HG02642 (cell line): ENCODE data around the gene ACTBL2.
"Not testable (repeated sequence)": the region's sequence is repeated elsewhere in the genome, so short reads cannot be mapped to it uniquely, and the experiment has no call there.

ENCODE experiments used
- ATAC-seq: cut with Tn5 transposase; IDR thresholded peaks from one replicate; pipeline ENCODE4 v1.9.1; 2021; ENCODE audit warnings: mild to moderate bottlenecking; ENCODE audit not compliant: unreplicated experiment, poor library complexity

The ACTBL2 gene

GRCh38 chr5:57495285-57496086 is 12.9 kb upstream of the ACTBL2 start:
- peak; percentile 30 for ATAC-seq

- ATAC-seq = peak; percentile 58
Observed at GRCh38 chr5:57494104-57495098, 11.8 kb upstream of the ACTBL2 start.

DNA sequence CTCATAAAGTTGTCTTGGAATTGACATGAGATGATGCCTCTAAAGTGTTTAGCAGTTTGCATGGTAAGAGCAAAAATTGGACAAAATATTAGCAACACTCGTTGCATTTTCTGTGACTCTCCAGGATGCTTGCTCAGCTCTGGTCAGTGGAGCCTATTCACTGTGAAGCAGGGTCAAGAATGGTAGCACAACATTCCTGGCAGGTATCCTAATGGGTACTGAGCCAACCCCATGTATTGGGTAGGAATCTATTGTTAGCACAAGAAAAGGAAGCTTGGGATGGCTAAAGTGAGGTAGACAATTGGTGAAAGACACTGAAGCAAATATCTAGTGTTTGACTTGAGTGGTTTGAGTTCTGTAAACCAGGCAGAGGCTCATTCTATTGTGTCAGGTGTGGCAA is 10.4 kb upstream of the ACTBL2 start:
- no peak for ATAC-seq

DNA sequence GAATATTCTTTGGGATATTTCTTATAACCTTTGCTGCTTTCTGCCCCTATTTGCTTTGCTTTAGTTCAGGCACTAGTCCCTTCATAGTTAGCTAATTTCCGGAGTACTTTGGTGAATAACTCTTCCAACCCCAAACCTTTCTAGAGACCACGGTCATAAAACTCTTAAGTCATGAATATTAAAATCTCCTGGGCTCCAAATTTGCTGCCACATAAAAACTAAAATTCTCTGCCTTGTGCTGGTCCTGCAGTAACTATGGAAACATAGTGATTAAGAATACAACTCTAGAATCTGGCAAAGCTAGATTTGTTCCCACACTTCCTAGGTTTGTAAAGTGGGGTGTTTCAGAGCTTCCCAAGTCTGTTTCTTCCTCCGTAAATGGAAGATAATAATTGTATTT is 10.0 kb upstream of the ACTBL2 start:
- ATAC-seq = no peak

DNA sequence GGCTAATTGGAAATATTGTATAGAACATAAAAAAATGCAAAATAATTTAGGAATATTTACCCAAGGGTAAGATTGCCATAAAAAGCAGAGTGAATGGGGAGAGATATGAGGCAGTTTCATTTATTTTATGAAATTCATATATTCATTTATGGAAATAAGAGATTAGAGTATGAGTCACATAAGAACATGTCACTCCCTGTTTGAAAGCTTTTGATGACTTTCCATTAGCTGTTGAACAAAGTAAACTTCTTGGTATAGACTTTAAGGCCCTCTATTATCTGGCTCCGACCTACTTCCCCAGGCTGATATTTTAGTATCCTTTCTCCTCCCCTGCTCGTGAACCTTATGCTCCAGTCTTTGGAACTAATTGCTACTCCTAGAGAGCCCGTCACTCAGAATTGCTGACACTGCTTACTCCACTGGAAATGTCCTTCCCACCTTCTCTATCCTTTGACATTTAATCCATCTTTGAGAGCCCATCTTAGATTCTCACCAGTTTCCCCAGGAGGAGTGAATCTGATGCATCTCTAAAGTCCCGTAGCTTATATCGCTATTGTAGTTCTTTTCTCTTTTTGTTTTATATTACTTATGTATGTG is 8.9 kb upstream of the ACTBL2 start:
- no peak for ATAC-seq

DNA sequence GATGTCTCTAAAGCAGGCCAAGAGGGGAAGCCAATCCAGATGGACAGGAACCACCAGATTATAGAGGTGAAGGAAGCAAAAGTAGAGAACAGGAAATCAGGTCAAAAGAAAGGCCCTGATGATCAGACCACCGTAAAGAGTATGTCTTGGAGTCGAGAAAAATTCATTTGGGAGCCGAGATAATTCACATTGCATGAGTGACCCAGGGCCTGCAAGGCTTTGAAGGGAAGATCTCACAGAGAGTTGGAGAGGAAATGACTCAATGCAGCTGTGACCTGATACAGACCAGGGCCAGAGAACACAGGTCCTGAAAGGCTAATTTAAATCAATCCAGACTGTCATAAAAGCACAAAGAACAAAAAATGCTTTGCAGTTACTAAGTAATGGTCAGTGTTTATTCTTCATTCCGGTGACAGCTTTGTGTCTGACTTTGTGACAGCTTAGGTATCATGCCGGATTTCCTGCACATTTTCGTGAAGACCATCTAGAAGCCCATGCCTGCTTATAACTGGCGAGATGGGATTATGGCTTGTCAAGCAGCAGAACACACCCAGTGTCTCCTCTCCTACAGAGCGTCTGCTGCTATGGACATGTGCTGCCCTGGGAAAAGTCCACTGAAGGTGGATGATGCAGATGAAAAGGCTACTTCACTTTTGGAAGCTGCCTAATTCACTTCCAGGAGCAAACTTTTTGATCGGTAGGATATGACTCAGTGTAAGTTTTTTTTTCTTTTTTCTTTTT is 5.8 kb upstream of the ACTBL2 start:
- no peak for ATAC-seq

DNA sequence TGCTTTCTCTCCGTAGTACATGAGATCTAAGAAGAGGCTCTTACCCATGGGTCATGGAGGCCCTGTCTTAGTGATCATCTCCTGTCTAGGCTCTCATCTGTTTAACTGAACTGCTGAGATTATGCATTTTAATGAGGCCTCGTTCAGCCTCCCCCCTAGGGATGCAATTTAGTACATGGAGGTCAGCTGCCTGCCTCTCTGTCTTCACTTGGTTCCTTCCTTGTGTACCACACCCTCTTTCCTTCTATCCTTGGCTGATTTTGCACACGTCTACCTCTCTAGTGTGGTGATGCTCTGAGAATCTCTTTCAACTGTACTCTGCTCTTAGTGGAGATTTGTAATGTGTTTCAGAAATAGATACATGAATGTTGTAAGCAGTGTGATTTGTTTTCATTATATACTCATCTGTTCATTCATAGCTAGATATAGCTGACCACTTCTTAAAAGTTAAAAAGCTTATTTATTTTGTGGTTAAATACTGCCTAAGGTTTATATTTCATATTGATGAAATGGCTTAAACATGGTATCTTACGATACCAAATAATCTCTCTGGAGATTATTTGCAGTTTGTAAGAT is 3.5 kb upstream of the ACTBL2 start:
- no peak for ATAC-seq

- ATAC-seq = no peak
Observed at GRCh38 chr5:57478826-57479225, 3.8 kb downstream of the ACTBL2 start.

- no peak for ATAC-seq
Observed at GRCh38 chr5:57476601-57477056, 6.0 kb downstream of the ACTBL2 start.

- ATAC-seq = no peak
Observed at GRCh38 chr5:57470339-57470738, 12.3 kb downstream of the ACTBL2 start.

DNA sequence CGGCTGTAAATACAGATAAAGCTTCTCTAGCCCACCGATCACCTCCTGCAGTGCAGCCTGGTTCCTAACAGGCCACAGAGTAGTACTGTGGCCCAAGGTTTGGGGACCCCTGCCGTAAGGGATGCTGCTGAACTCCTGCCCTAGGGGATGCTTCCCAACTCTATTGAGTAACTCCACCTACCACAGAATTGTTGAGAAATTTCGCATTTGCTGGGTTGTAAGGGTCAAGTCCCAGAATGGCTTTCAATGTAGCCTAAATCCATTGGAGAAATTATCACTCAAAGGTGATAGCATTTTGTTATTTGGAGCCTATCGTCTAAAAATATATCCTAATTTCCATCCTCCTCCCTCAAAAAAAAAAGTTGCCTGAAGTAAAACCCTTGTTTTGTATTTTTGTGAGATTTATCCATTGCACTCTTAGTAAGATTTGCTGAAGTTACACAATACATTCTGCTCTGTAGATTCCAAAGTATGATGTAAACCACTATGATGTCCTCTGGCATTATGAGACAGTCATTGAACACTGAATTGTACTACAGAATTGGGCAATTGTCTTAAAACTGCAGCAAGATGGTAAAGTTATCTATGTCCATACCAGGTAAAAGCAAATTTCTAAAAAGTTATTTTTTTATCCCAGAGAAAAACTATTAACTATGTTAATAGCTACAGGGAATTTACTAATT is 14.0 kb downstream of the ACTBL2 start:
- ATAC-seq = no peak

DNA sequence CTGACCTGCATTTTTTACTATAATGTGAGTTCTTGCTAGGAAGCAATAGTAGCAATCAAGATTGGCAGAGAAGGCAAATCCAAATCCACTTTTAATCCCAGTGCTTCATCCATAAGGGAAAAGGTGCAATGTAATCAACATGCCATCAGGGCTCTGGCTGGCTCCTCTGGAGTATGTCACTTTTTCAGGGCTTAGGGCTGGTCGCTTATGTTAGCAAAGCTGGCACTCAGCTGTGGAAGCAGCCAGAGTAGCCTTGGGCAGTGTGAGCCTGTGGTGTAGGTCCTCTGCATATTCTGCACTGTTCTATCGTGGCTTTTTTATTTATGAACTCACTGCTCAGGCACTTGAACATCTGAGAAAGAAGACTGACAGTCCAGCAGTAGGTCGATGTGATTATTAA is 16.1 kb downstream of the ACTBL2 start:
- no peak for ATAC-seq

DNA sequence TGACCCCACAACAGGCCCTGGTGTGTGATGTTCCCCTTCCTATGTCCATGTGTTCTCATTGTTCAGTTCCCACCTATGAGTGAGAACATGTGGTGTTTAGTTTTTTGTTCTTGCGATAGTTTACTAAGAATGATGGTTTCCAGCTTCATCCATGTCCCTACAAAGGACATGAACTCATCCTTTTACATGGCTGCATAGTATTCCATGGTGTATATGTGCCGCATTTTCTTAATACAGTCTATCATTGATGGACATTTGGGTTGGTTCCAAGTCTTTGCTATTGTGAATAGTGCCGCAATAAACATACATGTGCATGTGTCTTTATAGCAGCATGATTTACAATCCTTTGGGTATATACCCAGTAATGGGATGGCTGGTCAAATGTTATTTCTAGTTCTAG is 22.6 kb downstream of the ACTBL2 start:
- ATAC-seq = not testable (repeated sequence)

GRCh38 chr5:57458443-57458842 is 24.2 kb downstream of the ACTBL2 start:
- no peak for ATAC-seq

DNA sequence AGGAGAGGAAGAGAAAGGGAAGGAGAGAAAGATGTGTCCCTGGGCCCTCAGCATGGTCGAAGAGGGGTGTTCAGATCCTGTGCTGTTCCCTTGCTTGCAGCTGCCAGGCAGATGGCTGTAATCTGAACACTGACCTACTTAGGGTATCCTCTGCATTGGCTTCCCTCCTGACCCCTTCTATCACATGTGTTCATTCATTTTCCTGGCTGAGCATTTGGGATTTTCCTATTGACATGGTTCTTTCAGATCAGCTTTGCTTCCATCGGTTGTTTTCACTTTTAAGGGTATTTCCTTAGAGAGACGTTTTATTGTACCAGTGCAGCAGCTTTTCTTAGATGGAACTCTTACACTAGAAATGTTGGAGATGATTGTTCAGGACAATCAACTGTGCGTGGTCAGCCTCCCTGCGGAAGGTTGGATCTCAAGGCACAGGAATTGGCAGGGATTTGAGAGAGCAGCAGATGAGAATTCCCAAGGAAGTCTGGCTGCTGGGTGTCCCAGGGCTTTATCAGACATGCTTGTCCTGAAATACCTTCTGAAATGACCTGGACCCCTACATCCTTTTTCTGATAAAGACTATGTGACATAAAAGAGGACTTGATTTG is 26.0 kb downstream of the ACTBL2 start:
- ATAC-seq = no peak

DNA sequence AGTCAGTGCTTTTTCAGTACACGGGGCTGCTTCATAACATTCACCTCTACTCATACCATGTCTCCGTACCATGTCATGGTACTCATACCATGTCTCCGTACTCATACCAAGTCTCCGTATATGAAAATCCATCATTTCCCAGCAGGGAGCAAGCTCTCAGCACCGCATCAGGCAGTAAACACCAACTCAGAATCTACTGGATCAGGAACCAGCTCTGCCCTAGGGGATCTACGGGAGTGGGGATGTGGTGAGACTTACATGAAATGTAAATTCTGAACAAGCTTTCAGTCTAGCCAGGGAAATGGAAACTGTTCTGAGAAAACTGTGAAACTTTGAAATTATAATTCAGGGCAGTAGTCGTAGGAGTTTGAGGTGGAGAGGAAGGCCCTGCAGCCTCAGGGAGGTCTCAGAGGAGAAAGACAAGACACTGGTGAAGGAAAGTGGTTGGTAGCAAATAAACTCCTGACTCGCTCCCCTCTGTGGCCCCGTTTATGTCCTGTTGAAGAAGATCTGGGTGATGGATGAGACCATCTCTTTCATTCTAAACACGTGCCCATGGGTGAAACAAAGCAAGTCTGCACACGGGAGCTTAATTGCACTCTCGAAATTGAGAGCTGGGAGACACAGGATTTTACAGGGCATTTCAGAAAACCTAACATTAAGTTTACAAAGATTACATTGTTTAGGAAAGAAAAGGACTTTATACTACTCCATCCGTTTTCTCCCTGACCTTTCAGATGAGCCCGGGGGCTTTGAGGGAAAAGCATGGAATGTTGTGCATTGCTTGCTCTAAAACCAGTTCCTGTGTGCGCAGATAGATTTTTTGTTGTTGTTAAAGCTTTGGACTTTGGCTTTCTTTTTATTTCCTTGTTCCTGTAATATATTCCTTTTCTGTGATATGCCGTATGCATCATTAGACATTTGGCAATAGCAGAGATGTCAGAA is 26.8 kb downstream of the ACTBL2 start:
- no peak for ATAC-seq

- ATAC-seq = no peak
Observed at GRCh38 chr5:57454896-57455295, 27.7 kb downstream of the ACTBL2 start.

GRCh38 chr5:57453728-57454127 is 28.9 kb downstream of the ACTBL2 start:
- no peak for ATAC-seq
